ENCODE data around the gene ACKR1.

The ACKR1 gene

GRCh38 chr1:159177272-159177907 is 27.3 kb upstream of the ACKR1 start:
- H3K4me3 ChIP-seq (ENCODE audit: low read depth, low read length): no peak overlapping the region
- TF ChIP-seq CTCF (IDR thresholded peaks at IDR 0.05; ENCODE audit: low read depth, low read length): no peak

GRCh38 chr1:159179906-159180305 is 24.8 kb upstream of the ACKR1 start:
- TF ChIP-seq CTCF (IDR thresholded peaks at IDR 0.05; ENCODE audit: low read depth, low read length): no peak
- H3K4me3 ChIP-seq (ENCODE audit: low read depth, low read length): no peak overlapping the region

- no peak overlapping the region for H3K4me3 ChIP-seq (ENCODE audit: low read depth, low read length)
- no peak for TF ChIP-seq CTCF (IDR thresholded peaks at IDR 0.05; ENCODE audit: low read depth, low read length)
Observed at GRCh38 chr1:159180516-159180915, 24.2 kb upstream of the ACKR1 start.

GRCh38 chr1:159181328-159182024 is 23.2 kb upstream of the ACKR1 start:
- no peak for TF ChIP-seq CTCF (IDR thresholded peaks at IDR 0.05; ENCODE audit: low read depth, low read length)
- no peak overlapping the region for H3K4me3 ChIP-seq (ENCODE audit: low read depth, low read length)

GRCh38 chr1:159184201-159184600 is 20.5 kb upstream of the ACKR1 start:
- TF ChIP-seq CTCF (IDR thresholded peaks at IDR 0.05; ENCODE audit: low read depth, low read length): no peak
- no peak overlapping the region for H3K4me3 ChIP-seq (ENCODE audit: low read depth, low read length)

- TF ChIP-seq CTCF (IDR thresholded peaks at IDR 0.05; ENCODE audit: low read depth, low read length): no peak
- no peak overlapping the region for H3K4me3 ChIP-seq (ENCODE audit: low read depth, low read length)
Observed at GRCh38 chr1:159185121-159185520, 19.6 kb upstream of the ACKR1 start.

- no peak overlapping the region for H3K4me3 ChIP-seq (ENCODE audit: low read depth, low read length)
- TF ChIP-seq CTCF (IDR thresholded peaks at IDR 0.05; ENCODE audit: low read depth, low read length): no peak
Observed at GRCh38 chr1:159187033-159187432, 17.6 kb upstream of the ACKR1 start.
